Ramos (cell line): Measurements from ENCODE around the gene NGEF.
"Not testable (repeated sequence)": the region's sequence is repeated elsewhere in the genome, so short reads cannot be mapped to it uniquely, and the experiment has no call there.

Experiments
- in situ Hi-C: fragments of 300-500 bp; cut with MboI; formaldehyde crosslinking; loops from one replicate; pipeline ENCODE4 v1.14.3; 2022; ENCODE audit warnings: low sequenced_read_pairs; ENCODE audit not compliant: unreplicated experiment

NGEF gene, protein sequence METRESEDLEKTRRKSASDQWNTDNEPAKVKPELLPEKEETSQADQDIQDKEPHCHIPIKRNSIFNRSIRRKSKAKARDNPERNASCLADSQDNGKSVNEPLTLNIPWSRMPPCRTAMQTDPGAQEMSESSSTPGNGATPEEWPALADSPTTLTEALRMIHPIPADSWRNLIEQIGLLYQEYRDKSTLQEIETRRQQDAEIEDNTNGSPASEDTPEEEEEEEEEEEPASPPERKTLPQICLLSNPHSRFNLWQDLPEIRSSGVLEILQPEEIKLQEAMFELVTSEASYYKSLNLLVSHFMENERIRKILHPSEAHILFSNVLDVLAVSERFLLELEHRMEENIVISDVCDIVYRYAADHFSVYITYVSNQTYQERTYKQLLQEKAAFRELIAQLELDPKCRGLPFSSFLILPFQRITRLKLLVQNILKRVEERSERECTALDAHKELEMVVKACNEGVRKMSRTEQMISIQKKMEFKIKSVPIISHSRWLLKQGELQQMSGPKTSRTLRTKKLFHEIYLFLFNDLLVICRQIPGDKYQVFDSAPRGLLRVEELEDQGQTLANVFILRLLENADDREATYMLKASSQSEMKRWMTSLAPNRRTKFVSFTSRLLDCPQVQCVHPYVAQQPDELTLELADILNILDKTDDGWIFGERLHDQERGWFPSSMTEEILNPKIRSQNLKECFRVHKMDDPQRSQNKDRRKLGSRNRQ

DNA sequence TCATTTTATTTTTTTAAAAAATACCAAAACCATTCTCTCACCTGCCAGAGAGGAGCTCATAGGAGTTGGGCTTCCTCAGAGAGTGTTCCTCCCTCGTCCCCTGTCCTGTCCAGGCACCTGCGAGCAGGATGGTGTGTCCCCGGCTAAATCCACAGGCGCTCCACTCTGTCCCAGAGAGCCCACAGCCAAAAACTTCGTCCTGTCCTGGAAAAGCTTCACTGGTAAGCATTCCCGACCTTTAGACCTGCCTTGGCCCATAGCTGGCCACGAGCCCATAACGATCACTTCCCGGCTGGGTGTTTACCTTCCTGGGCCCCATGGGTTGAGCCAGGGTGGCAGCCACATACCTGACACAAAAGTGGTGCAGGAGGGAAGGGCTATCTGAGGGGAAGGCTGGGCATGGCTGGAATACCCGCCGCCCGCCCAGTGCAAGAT, at the start of gene NGEF:
Gene NGEF (minus strand): TSS at position 230 of the 435 bp plus-strand sequence. CDS start 38,366 bp downstream, outside the sequence.
- in situ Hi-C loops: no loop called here

DNA sequence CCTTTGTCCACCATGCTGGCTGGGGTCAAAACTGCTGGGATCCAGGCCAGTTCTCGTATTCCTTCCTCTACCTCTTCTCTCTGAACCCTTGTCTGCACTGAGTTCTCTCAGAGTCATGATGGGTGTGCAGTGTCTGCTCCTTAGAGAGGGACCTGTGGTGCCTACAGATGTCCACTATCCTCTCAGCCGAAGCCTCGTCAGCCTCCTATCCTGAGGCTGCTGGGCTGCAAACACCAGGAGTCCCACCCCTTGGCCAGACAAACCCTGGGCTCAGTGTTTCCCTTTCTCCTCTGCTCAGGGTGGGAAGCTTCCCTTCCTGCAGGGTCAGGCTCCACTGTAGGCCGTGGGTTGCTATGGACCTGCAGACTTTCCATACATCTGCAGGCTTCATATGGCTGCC, 49.4 kb upstream of the NGEF start:
- in situ Hi-C loops: no loop called here

DNA sequence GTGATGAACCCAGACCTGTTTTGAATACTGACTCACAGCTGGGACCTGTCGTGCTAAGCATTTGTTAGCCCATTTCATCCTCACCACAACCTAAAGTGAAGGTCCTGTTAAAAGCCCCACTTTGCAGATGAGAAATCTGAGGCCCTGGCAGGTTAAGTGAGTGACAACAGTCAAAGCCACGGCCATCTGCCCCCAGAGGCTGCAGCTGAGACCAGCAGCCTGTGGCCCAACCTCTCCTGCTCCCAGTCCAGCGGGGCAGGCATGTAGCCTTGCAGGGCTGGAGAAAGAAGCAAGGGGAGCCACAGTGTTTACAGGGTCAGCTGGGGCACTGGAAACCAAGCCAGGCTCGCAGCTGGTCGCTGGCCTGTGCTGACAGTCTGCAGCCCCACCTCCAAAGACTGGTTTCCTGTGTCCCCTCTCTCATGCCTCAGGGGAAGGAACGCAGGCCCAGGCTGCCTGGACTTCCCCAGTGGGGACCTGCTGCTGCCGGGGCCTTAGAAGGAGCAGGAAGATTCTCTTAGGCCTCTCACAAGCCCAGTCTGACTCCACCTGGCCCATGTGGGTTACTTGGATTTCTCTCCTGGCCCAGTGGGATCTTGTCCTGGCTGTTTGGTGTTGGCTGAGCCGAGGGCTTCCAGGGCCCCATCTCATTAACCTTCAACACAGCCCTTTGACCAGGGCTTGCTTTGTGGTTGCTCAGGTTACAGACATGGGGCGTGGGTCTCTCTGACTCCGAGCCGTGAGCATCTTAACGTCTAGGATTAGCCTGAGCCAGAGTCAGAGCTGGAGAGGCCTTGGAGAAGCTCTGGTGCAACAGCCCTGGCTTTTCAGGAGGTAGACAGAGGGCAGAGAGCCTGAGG, 48.8 kb upstream of the NGEF start:
- in situ Hi-C loops: no loop called here

DNA sequence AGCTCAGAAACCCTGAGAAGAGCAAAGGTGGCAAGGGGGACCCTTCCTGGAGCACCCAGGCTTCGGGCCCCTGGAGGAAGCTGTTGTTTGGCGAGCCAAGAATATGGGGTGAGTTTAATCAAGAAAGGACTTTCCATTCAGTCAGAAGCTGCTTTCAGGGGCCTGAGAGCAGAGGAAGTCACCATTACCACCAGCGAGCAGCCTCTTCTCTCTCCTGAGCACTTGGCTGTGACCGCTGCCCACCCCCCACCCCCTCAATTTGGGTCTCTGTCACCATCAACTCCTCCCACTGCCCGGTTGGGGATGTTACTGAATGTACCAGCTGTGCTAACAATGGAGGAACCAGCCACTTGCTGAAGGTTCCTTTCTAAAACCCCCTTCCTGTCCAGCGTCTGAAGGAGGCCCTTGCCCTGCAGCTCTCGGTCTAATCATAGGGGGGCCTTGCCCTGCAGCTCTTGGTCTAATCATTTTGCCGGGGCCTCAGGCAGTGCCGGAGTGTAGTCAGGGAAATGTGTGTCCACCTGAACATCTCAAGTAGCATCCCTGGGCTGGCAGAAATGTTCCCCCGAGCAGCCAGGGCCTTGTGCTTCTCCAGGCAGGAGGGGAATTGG, 48.0 kb upstream of the NGEF start:
- in situ Hi-C loops: no loop called here

DNA sequence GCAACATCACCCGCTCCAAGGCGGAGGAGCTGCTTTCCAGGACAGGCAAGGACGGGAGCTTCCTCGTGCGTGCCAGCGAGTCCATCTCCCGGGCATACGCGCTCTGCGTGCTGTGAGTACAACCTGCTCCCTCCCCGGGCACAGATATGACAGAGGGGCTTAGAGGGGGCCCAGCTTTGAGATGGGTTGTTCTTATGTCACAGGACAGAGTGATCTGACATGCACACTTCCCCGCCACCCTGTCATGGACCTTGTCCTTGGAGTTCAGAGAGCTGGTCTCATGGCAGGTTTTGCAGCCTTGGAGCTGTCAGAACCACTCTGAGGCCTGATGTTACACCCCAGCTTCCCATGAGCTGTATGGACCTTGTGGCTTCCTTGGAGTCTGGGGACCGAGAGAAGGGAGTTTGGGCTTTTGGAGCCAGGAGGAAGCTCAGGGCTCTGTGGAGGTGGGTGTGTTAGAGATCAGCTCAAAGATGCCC, 47.5 kb upstream of the NGEF start:
- in situ Hi-C loops: no loop called here

DNA sequence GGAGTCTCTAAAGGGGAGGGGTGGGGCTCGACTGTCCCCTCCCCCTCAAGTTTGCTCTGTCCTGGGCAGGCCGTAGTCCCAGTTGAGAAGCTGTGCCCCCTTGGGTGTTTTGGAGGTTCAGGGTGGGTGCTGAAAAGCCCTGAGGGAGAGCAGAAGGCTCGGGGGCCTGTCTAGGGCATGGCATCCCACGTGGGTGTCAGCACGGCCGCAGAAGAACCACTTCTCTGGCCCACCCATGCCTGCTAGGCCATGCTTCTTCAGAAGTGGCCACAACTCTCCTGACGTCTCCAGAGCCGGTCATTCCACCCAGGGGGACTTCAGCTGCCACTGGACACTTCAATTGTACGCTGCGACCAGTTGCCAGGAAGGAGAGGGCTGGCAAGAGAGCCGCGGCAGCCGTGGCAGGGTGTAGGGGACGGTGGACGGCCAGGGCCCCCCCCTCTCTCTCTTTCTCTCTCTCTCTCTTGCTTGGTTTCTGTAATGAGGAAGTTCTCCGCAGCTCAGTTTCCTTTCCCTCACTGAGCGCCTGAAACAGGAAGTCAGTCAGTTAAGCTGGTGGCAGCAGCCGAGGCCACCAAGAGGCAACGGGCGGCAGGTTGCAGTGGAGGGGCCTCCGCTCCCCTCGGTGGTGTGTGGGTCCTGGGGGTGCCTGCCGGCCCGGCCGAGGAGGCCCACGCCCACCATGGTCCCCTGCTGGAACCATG, 46.9 kb upstream of the NGEF start, which contains the start of gene INPP5D:
Gene INPP5D (plus strand): TSS at position 546 of the 704 bp plus-strand sequence. CDS start 137 bp downstream, at position 683.
- in situ Hi-C loops: no loop called here

DNA sequence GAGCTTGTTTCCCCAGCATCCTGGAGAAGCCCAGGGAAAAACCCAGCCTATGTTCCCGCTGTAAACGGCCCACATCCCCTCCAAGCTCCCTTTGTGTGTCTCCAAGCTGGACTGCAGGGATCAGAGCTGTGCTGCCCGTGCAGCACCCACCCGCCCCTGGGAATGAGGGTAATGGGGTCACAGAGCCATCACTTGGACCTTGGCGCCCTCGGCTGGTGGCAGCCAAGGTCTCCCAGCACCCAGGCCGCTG, 46.4 kb upstream of the NGEF start:
- in situ Hi-C loops: no loop called here

DNA sequence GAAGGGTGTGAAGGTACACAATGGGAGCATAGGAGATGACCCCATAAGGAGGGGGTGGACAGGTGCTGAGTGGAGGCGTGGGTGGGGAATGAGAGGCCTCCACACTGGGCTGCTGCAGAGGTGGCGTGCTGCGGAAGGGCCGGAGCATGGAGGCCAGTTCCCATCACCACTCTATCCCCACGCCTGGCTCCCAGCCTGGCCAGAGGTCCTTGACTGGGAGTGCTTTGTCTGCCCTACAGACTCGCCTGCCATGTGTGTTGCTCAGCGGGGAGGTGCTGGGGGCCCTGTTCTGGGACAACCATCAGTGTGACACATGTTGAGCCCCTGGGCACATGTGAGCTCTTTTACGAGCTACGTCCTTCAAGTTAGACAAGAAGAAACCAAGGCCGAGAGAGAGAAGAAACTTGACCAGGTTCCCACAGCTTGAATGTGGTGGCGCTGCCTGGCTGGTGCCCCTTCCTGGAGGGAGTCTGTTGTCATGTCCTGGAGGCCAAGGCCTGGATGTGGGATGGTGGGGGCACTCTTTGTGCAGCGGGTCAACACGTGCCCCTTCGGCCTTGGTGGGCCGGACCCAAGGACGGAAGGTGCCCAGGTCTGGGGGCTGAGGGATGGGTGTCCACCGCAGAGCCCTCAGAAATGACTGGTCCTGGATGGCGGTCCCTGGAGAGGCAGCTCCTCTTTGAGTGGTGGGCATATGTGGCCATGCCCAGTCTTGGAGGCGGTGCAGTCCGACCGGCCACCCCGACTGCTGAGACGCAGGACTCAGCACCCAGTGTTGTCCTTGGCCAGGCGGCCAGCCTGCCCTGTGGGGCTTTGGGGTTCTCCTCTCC, 45.9 kb upstream of the NGEF start:
- in situ Hi-C loops: no loop called here

DNA sequence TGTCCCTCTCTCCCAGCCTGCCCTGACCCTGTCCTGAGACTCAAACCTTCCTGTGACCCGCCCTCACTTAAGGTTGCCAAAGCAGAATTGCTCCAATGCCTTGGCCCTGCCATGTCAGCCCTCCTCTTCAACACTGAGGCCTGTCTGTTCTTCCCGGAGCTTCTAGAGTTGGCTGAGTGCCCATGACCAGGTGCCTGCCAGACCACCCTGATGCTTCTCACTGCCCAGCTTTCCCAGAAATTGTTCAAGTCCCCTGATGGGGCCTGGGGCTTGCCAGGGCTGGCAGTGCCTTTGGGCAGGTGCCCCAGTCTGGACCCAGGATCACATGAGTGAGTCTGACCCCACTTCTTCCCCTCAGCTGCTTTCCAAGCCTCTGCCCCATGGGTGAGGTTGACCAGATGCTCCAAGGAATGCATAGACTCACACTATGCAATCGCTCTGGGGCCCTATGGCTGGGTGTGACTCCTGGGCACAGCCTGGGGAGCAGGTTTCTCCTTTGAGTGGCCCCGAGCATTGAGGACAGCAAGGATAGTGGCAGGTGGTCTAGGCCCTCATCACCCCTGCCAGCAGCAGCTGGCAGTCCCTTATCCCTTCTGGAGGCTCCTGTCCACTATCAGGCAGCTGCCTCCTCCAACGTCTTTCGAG, 44.0 kb upstream of the NGEF start:
- in situ Hi-C loops: no loop called here

DNA sequence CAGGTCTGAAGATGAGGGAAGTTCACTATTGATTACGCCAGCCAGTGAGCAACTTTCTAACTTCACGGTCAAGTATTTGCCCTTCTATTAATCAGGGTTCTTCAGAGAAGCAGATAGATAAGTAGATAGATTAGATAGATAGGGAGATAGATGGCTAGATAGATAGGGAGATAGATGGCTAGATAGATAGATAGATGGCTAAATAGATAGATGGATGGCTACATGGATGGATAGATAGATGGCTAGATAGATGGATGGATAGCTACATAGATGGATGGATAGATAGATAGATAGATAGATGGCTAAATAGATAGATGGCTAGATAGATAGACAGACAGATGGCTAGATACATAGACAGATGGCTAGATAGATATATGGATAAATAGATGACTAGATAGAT, 42.3 kb upstream of the NGEF start:
- in situ Hi-C loops: no loop called here

DNA sequence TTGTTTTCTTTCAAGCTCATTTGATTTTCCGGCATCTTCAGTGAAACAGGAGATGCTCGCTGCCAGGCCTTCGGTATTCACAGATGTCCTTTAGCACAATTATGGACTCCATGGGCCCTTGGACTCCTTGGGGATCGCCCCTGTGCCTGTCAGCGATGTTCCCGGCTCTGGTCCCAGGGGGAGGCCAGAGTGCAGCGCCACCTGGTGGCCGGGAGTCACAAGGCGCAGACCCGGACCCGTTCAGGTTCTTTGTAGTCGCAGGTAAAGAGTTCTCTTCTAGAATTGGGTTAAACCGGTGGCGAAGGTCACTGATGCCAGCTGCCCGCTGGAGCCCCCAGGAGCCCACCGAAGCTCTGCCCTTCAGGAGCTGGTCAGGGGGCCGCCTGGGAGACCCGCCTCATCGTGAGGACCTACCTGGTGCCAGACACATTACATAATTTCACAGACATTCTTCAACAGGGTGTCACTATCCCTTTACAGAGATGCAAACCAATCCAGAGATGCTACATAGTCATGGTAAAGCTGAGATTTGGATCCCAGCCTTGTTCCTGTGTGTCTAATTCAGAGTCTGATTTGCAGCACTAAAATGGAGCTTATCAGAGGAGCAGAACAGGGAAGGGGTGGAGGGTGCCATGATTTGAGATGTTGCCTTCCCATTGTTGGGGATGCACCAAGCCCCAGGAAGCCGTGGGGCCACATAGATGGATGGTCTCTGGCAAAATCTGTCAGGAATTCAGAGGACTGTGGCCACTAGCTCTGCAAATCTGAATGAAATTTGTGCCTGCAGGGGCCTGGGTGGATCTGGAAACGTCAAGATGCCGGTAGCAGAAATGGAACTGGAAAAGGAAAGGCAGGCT, 41.1 kb upstream of the NGEF start:
- in situ Hi-C loops: no loop called here

DNA sequence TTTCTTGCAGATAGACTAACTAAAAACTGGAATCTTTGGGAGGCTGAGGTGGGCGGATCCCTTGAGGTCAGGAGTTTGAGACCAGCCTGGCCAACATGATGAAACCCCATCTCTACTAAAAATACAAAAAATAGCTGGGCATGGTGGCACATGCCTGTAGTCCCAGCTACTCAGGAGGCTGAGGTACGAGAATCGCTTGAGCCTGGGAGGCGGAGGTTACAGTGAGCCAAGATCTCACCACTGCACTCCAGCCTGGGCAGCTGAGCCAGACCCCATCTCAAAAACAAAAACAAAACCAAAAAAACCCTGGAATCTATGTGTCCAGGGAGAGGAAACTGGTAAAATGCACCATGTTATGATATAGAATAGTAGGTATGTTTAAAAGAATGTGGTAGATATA, 39.5 kb upstream of the NGEF start:
- in situ Hi-C loops: not testable (repeated sequence)

DNA sequence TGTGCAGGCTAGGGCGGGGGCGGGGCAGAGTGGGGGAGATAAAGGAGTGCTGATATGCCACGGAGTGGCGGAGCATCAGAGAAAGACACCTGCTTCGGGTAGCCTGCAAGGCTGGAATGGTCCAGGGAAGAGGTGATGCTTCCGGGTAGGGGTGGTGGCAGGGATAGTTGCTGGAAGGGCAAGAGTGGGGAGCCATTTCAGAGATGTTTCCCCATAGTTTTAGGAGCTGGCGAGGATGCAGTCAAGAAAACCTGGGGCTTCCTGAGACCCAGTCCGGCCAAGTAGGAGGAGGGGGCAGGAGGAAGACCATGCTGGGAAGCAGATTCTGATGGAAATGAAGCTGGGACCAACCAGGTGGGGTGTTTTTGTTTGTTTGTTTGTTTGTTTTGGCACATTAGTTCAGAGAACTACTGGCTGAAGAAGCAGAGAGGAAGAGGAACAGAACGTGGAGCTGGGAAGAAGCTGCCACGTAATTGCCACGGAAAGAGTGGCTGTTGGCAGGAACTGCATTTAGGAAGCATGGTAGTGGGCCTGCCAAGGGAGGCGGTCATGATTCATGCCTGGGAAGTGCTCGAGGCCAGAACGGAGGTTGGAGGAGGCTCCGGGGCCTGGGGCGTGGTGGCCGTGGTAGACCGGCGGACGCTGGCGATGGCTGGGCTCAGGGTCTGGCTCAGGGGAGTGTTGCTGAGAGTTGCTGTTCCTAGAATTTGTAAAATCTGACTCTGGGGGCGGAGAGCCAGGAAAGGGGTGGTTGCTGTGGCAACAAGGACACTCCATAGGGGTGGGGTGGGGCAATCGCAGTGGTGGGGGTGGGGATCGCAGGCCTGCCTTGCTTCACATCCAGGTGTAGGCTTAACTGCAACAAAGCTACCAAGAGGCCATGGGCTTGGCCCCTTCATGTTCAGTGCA, 38.4 kb upstream of the NGEF start:
- in situ Hi-C loops: no loop called here

DNA sequence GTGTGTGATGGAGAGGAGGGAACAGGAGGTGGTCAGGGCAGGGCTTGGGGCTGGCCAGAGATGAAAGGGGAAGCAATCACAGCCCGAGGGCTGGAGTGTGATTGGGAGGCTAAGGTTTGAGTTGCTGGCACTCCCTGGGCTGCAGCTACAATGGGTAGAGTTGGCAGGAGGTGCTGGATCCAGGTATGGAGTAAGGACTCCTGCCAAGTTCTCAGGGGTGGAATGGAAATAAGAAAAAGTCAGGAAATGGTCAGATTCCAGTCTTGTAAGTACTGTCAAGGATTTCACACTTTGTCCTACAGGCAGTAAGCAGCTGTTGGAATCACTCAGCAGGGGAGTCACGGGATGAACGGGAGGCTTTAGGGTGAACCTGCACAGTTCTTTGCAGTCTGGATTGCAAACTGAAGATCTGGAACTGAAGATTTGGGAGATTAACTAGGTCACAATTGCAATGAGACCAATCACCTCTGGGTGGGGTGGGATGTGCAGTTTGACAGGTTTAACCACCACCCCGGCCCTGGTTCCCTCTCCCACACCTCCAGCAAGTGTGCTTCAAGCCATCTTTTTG, 36.2 kb upstream of the NGEF start:
- in situ Hi-C loops: no loop called here

DNA sequence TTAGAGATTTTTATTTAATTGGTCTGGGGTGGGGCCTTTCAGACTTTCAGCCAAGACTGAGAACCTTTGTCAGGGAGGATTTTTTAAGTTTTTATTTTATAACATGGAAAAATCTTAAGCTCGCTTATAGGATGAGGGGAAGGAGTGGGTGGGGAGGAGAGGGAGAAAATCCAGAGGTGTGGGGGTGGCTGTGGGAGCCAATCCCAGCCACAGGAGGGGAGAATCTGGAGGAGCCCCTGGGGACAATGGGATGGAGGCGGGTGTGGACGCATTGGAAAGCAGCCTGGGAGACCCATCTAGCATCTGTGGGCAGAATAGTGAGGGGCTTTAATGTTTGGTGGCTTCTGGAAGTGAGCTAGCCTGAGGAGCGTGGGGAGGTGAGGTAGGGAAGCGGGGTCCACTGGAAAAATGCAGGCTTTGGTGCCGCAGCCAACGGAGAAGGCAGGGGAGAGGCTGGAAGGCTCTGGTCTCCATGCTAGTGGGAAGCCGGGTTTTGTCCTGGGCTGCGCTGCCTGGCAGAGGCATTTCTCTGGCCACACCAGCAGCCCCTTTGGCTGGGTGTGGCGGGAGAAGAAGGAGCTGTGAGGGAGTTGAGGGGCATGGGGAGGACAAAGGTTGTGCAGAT, 35.6 kb upstream of the NGEF start:
- in situ Hi-C loops: no loop called here

DNA sequence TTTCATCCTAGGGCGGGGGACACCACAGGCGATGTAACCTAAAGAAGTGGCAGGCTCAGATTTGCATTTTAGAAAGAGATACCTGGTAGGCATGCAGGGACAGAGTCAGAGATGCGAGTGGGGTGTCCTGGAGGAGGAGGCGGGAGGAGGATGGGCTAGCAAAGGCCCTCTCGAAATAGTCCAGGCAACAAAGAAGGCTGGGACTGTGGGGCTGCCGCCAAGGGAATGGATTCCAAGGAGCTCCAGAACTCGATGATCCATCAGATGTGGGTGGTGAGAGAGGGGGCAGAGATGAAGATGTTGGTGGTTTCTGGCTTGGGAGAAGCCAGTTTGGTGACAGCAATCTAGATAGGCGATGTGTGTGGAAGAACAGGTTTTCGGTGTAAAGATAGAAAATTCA, 34.6 kb upstream of the NGEF start:
- in situ Hi-C loops: no loop called here
